BE2C (cell line): Measurements from ENCODE around the gene COL8A1.

Experiments
- DNase-seq: peaks from one replicate; pipeline ENCODE4 v3.0.0-alpha.2; 2020
- H3K27me3 ChIP-seq: fragments of 250-450 bp; sonication (Bioruptor Pico); 2 replicates; pipeline ENCODE4 v1.5.1; 2020; ENCODE audit warnings: mild to moderate bottlenecking
- H3K36me3 ChIP-seq: fragments of 250-450 bp; sonication (Bioruptor Pico); 2 replicates; pipeline ENCODE4 v1.5.1; 2020; ENCODE audit warnings: mild to moderate bottlenecking
- H3K4me1 ChIP-seq: fragments of 250-450 bp; sonication (Bioruptor Pico); 2 replicates; pipeline ENCODE4 v1.5.1; 2020
- H3K4me3 ChIP-seq: 2 replicates; pipeline ENCODE4 v1.5.1; 2011; ENCODE audit warnings: low read depth, low read length
- H3K9me3 ChIP-seq: fragments of 250-450 bp; sonication (Bioruptor Pico); 2 replicates; pipeline ENCODE4 v1.5.1; 2020
- TF ChIP-seq, protein P1 (sequence below): IDR thresholded peaks from 2 replicates; pipeline ENCODE4 v1.5.1; 2012; ENCODE audit warnings: mild to moderate bottlenecking, low read depth, low read length

COL8A1 gene

DNA sequence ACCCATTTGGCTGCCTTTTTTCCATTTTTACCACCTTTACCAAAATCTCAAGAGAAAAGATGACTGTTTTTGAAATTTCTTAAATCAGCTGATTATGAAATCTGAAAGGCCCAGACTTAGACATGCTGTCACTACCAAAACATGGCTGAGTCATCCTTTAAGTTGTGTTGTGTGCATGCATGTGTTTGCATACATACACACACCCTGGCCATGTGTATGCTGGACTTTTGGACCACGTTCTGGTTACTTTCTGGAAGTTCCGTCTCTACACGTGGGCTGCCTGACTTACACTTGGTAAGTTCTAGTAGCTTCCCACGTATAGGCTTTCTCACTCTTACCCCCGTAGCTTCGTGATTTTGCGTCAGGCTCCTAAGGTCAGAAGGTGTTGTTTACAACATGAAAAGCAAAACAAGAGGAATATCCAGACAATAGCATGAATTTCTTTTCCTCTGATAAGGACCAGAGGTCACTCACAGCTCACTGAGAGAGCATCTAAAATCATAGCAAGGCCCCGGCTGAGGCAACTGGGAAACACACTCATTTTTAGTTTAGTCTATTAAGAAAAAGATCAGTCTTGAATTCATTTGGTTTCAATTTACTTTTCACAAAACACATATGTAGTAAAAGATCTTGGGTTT, 62.4 kb downstream of the COL8A1 start:
- Histone ChIP-seq H3K27me3 (peaks cover 3% of the 10 kb centered on the region; the same call in 1 of the 2 replicates), H3K9me3 (no peaks in the 10 kb centered on the region), H3K4me3 (no peak overlapping the region), H3K36me3 (no peaks in the 10 kb centered on the region), H3K4me1 (peaks cover 3% of the 10 kb centered on the region; the same call in 1 of the 2 replicates)
- TF ChIP-seq, protein P1, sequence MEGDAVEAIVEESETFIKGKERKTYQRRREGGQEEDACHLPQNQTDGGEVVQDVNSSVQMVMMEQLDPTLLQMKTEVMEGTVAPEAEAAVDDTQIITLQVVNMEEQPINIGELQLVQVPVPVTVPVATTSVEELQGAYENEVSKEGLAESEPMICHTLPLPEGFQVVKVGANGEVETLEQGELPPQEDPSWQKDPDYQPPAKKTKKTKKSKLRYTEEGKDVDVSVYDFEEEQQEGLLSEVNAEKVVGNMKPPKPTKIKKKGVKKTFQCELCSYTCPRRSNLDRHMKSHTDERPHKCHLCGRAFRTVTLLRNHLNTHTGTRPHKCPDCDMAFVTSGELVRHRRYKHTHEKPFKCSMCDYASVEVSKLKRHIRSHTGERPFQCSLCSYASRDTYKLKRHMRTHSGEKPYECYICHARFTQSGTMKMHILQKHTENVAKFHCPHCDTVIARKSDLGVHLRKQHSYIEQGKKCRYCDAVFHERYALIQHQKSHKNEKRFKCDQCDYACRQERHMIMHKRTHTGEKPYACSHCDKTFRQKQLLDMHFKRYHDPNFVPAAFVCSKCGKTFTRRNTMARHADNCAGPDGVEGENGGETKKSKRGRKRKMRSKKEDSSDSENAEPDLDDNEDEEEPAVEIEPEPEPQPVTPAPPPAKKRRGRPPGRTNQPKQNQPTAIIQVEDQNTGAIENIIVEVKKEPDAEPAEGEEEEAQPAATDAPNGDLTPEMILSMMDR, result no peak
- no peak for DNase-seq

DNA sequence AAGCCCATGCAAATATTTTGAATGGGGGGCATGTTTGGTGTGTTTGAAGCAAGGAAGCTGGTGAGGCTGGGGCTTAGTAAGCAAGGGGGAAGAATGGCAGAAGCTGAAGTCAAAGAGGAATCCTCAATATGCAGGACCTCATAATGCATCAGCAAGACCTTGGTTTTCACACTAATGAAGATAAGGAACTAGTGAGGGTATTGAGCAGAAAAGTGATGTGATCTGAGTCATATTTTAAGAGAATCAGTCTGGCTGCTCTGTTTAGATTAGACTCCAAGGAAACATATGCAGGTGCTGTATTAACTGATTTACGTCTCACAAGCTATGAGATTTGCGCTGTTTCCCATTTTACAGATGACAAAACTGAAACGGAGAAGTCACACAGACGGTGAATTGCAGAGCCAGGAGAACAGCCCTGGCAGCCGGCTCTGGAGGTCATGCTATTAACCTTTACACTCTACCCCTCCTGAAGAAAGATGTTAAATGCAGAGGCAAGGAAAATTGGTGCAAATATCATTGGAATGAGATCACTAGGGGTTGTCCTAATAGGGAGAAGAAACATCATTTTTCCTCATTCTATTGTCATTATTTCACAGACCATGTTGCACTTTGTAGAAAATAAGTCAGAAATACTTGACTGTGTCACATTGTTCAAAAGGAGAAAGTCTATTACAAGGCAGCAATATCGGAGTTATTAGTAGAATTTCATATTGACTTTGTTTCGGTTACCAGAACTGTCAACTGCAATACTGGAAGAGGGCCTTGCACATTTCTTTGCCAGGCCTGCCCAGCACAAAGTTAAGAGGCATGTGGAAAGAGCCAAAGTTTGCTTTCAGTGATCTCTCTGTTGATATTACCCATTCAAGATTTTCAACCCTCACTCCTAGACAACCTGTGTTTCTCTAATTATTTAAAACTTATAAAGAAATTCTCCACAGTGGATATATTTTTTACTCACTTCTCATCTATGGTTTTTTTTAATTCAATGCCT, 64.9 kb downstream of the COL8A1 start:
- TF ChIP-seq, protein P1, result no peak
- peaks cover 3% of the 10 kb centered on the region; the same call in 1 of the 2 replicates for H3K27me3 ChIP-seq
- H3K36me3 ChIP-seq, result no peaks in the 10 kb centered on the region
- no peaks in the 10 kb centered on the region for H3K9me3 ChIP-seq
- H3K4me1 ChIP-seq, result peaks cover 3% of the 10 kb centered on the region; the same call in 1 of the 2 replicates
- DNase-seq, result no peak
- H3K4me3 ChIP-seq, result no peak overlapping the region

DNA sequence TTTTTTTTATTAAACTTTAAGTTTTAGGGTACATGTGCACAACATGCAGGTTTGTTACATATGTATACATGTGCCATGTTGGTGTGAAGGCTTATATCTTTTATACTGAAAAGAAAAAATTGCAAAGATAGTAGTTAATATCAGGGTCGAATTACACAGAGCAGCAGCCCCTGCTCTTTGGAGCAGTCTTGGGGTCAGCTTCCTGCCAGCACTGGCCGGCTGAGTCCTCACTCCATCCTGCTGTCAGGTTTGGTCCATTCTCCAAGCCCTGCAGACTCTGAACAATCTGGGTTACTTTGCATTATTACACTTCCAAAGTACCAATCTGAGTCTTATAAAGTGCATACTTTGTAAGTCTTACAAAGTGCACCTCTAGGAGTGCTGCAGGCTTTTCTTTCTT, 66.0 kb downstream of the COL8A1 start:
- no peaks in the 10 kb centered on the region for H3K9me3 ChIP-seq
- TF ChIP-seq, protein P1, result no peak
- H3K36me3 ChIP-seq, result no peaks in the 10 kb centered on the region
- H3K4me3 ChIP-seq, result no peak overlapping the region
- H3K27me3 ChIP-seq, result peaks cover 3% of the 10 kb centered on the region; the same call in 1 of the 2 replicates
- no peak for DNase-seq
- peaks cover 3% of the 10 kb centered on the region; the same call in 1 of the 2 replicates for H3K4me1 ChIP-seq

DNA sequence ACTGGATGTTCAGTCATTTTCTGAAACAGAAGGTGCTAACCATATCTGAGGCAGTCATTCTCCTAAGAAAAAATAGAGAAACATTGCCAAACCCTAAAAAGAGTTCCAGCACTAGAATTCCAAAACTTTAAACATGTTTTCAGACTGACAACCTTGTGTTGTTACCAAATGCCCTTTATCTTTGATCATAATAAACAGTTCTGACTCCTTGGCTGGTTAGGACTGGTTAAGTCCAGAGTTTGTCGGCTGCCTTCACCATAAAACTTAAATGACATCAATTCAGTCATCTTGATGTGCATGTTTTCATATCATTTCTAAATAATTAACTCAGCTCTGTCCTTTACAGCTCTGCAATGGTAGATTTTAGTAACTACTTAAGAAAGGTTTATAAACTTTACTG, 68.0 kb downstream of the COL8A1 start:
- TF ChIP-seq, protein P1, result no peak
- DNase-seq, result no peak

DNA sequence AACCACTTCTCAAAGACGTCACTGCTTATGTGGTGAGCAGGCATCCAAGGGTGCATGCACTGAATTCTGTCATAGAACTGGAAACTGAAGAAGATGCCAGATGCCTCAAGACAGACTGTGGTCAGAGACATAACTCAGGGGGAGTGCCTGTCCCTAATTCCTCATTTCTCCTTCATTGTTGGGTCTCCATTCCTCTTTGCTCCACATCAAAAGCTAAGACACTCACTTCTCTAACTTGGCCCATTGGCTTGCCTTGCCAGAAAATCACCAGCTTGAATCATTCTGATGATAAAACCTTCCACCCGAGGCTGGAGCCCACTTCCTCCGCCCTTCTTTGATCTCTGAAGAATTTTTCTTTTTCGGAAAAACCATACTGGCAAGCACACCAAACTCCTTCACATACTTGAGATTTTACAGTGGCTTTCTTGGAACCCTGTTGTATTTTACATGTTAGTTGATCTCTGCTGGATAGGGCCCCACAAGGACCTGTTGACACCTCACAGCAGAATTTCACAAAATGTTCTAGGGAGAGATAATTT, 69.9 kb downstream of the COL8A1 start:
- no peak overlapping the region for H3K4me3 ChIP-seq
- H3K4me1 ChIP-seq, result no peaks in the 10 kb centered on the region
- TF ChIP-seq, protein P1, result no peak
- no peaks in the 10 kb centered on the region for H3K36me3 ChIP-seq
- no peaks in the 10 kb centered on the region for H3K9me3 ChIP-seq
- H3K27me3 ChIP-seq, result peaks cover 3% of the 10 kb centered on the region; the same call in 1 of the 2 replicates
- DNase-seq, result no peak

More for the DNA sequence above, 68.0 kb downstream of the COL8A1 start:
- no peak overlapping the region for H3K4me3 ChIP-seq
- no peaks in the 10 kb centered on the region for H3K9me3 ChIP-seq
- H3K27me3 ChIP-seq, result peaks cover 3% of the 10 kb centered on the region; the same call in 1 of the 2 replicates
- no peaks in the 10 kb centered on the region for H3K36me3 ChIP-seq
- H3K4me1 ChIP-seq, result no peaks in the 10 kb centered on the region
